HepG2 (cell line): Measurements from ENCODE around the gene DCDC2C. TPM values are rescaled to one million over a fixed set of nuclear protein-coding genes. Genes with fewer than 3 reads are reported as not detected.

Experiments
- CBX1 ChIP-seq: IDR thresholded peaks from one replicate; pipeline ENCODE4 v1.6.1; 2016; ENCODE audit warnings: antibody characterized with exemption, low read depth
- CSRNP1 ChIP-seq: sonication (generic); formaldehyde crosslinking; IDR thresholded peaks from 2 replicates; pipeline ENCODE4 v1.8.1; 2023; ENCODE audit warnings: mild to moderate bottlenecking, missing genetic modification reagents
- ERF ChIP-seq: IDR thresholded peaks from 2 replicates; pipeline ENCODE4 v1.6.1; 2018; ENCODE audit warnings: missing biosample characterization, missing genetic modification reagents
- HOMEZ ChIP-seq: IDR thresholded peaks from 2 replicates; pipeline ENCODE4 v1.6.1; 2016; ENCODE audit warnings: low read depth
- RNF219 ChIP-seq: sonication (generic); formaldehyde crosslinking; IDR thresholded peaks from 2 replicates; pipeline ENCODE4 v1.5.0; 2020; ENCODE audit warnings: mild to moderate bottlenecking, missing genetic modification reagents
- SMAD1 ChIP-seq: sonication (generic); formaldehyde crosslinking; IDR thresholded peaks from 2 replicates; pipeline ENCODE4 v1.4.0; 2020; ENCODE audit warnings: missing genetic modification reagents, low read depth, mild to moderate bottlenecking, borderline replicate concordance
- SNAPC4 ChIP-seq: sonication (generic); formaldehyde crosslinking; IDR thresholded peaks from 2 replicates; pipeline ENCODE4 v1.4.0; 2020; ENCODE audit warnings: mild to moderate bottlenecking, missing genetic modification reagents
- SYNCRIP ChIP-seq: fragments of 200-400 bp; formaldehyde crosslinking; IDR thresholded peaks from 2 replicates; pipeline ENCODE4 v1.6.1; 2018; ENCODE audit warnings: mild to moderate bottlenecking, low read depth, low read length; ENCODE audit not compliant: insufficient read depth
- ZKSCAN5 ChIP-seq: sonication (generic); formaldehyde crosslinking; IDR thresholded peaks from 2 replicates; pipeline ENCODE4 v1.5.1; 2020; ENCODE audit warnings: mild to moderate bottlenecking, missing genetic modification reagents
- ZNF362 ChIP-seq: sonication (generic); formaldehyde crosslinking; IDR thresholded peaks from 2 replicates; pipeline ENCODE4 v1.4.0; 2020; ENCODE audit warnings: missing genetic modification reagents, mild to moderate bottlenecking, borderline replicate concordance
- ZNF431 ChIP-seq: sonication (generic); formaldehyde crosslinking; IDR thresholded peaks from 2 replicates; pipeline ENCODE4 v1.9.0; 2022; ENCODE audit warnings: missing genetic modification reagents, low read depth, mild to moderate bottlenecking, borderline replicate concordance
- ZNF740 ChIP-seq: sonication (generic); formaldehyde crosslinking; IDR thresholded peaks from 2 replicates; pipeline ENCODE4 v1.4.0; 2020; ENCODE audit warnings: missing genetic modification reagents
- polyA plus RNA-seq, 8 experiments: library from polyadenylated mRNA; depleted of rRNA in 3 of 8; stranded (reverse) in 7 of 8; unstranded in 1 of 8; fragments of >200 nt; fragmentation: Illumina TruSeq in 4 of 8; extraction: Trizol in 4 of 8; gene quantifications; 2 replicates each; pipeline versions ENCODE4 v1.2.1 to v1.2.3, GENCODE V29; 2011 to 2016; ENCODE audit warnings: low read depth in 4 of 8, missing spikeins in 1 of 8, mixed read lengths in 1 of 8; ENCODE audit not compliant: insufficient read depth in 1 of 8
- total RNA-seq, 5 experiments: library from RNA; depleted of rRNA; stranded (reverse); fragments of >200 nt; fragmentation: Illumina TruSeq; extraction: Trizol; gene quantifications; 2 replicates each; pipeline ENCODE4 v1.2.3, GENCODE V29; 2016; ENCODE audit warnings: low read depth in 1 of 5

DCDC2C gene
- total and polyA plus RNA-seq, 2 of the 13 experiments (the other 11 are each of a cell fraction or from before 2014, with no cell fraction given) = not detected

- TF ChIP-seq SNAPC4 (CRISPR knock-in tag) (no peak), CBX1 (peak; percentile 73), ZNF431 (CRISPR knock-in tag) (no peak), CSRNP1 (CRISPR knock-in tag) (no peak), ERF (CRISPR knock-in tag) (peak; percentile 72; the same call in 1 of the 2 replicates), SMAD1 (CRISPR knock-in tag) (no peak), HOMEZ (peak; percentile 54; the same call in 1 of the 2 replicates), RNF219 (CRISPR knock-in tag) (no peak), ZNF740 (CRISPR knock-in tag) (no peak), ZKSCAN5 (no peak), SYNCRIP (no peak), ZNF362 (CRISPR knock-in tag) (peak; percentile 44; the same call in 1 of the 2 replicates)
Measured at GRCh38 chr2:3780477-3781402, 77.4 kb downstream of the DCDC2C start (continued).
